GM20431 (cell line): ENCODE data around the gene HIGD1C.
"Not testable (repeated sequence)": the region's sequence is repeated elsewhere in the genome, so short reads cannot be mapped to it uniquely, and the experiment has no call there.

Experiments used
- in situ Hi-C: fragments of 300-500 bp; cut with MseI, MboI; formaldehyde crosslinking; loops from one replicate; pipeline ENCODE4 v1.15.0; 2020; ENCODE audit warnings: low sequenced_read_pairs; ENCODE audit not compliant: unreplicated experiment

The HIGD1C gene

DNA sequence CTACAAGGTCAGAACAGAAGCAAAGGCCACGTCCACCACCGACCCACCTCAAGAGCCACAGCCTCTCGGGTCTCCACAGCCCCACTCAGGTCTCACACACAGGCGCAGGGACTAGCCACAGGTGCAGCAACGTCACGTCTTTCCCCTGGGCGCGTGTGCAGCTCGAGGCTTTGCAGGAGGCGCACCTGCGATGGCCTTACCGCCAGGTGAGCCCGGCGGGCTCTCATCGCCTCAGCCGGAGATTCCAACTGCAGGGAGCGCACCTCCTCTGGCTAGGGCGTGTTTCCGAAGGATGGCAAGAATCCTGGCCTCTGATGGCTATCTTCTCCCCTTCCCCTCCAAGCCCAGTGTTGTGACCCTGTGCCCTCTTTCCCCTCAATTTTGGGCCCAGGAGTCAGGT, at the start of gene HIGD1C:
Gene HIGD1C, plus strand, starts transcription at position 35 of the 400 bp plus-strand sequence. CDS start 1,455 bp downstream, outside the sequence.
- in situ Hi-C loops: no loop called here

DNA sequence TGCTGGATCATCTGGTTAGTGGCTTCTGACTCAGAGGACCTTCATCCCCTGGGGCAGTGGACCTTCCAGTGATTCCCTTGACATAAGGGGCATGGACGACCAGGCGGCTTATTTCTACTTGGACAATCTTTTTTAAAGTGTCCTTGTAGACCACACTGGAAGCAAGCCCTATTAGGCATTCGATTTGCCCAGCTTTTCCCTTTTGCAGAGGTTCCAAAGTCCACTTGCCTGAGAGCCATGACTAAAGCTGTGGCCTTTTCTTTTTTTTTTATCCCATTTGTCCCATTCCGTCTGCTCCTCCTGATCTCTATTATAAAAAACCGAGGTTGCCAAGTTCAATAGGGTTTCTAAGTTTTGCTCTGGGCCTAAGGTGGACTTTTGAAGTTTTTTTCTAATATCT, 43.9 kb upstream of the HIGD1C start:
- in situ Hi-C loops: not testable (repeated sequence)

DNA sequence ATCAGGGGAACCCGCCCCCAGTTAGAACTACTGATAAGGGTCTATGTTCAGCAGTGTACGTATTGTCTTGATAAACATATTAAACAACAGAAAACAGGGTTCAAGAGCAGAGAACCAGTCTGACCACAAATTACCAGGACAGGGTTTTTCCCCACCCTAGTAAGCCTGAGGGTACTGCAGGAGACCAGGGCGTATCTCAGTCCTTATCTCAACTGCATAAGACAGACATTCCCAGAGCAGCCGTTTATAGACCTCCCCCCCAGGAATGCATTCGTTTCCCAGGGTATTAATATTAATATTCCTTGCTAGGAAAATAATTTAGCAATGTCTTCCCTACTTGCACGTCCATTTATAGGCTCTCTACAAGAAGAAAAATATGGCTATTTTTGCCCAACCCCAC, 40.0 kb upstream of the HIGD1C start:
- in situ Hi-C loops: not testable (repeated sequence)

DNA sequence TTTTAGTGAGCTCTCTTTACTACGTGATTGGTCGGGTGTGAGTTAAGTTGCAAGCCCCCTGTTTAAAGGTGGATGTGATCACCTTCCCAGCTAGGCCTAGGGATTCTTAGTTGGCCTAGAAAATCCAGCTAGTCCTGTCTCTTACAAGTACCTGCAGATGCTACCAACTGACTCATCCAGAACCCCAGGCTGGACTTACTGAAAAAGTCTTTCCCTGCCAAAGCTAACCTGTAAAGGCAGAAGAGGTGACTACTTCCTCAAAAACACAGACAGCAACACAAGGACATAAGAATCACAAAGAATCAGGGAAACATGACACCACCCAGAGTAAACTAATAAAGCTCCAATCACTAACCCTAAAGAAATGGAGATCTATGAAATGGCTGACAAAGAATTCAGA, 39.1 kb upstream of the HIGD1C start:
- in situ Hi-C loops: no loop called here

DNA sequence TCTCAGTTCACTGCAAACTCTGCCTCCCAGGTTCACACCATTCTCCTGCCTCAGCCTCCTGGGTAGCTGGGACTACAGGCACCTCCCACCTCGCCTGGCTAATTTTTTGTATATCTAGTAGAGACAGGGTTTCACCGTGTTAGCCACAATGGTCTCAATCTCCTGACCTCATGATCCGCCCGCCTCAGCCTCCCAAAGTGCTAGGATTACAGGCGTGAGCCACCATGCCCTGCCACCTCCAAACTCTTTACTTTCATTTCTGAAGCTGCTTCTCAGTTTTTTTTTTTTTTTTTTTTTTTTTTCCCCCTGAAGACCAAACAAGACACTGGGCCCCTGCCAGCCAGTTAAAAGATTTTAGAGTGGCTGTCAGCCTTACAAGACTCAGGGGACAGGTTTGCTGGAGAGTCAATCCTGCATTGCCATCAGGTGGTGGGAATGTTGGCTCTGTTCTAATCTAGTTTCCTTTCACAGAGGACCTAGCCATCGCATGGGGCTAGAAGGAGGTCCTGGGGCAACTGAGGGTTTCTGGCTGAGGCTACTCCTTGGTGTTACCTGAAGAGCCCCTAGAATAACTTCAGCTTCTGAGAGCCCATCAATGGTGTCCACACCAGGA, 37.4 kb upstream of the HIGD1C start:
- in situ Hi-C loops: no loop called here

DNA sequence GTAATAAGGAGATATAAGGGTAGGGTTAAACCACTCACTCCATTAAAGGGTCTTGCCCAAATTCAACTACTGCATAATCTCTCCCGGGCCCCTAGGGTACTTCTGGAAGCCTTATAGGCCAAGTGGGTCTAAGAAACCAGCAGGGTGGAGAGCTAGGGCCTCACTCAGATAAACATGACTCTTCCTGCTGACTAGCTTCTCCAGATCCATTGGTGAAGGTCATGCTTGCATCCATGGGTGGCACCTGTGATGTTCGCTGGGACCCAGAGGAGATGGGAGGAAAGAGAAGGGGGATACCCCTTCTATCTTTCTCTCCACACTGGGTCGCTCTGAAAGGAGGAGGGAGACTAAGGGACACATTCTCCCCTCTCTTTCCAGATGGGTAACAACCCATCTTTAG, 36.1 kb upstream of the HIGD1C start:
- in situ Hi-C loops: no loop called here

DNA sequence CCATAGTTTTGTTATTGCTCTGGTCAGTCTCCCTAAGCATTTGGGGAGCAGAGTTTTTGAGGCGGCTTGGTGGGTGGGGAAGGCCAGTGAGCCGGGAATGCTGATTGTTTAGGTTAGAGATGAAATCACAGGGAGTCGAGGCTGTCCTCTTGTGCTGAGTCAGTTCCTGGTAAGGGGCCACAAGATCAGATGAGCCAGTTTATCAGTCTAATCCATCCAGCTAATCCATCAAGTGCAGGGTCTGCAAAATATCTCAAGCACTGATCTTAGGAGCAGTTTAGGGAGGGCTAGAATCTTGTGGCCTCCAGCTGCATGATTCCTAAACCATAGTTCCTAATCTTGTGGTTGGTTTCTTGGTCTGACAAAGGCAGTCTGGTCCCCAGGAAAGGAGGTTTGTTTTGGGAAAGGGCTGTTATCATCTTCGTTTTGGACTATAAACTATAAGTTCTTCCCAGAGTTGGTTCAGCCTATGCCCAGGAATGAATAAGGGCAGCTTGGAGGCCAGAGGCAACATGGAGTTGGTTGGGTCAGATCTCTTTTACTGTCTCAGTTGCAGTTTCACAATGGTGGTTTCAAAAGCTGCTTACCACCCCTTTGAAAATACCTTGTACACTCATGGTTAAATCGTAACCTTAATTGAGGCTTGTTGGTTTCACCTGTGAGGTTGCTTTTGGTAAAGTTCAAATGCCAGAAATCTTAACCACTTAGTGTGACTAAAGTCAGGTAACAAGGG, 33.6 kb upstream of the HIGD1C start:
- in situ Hi-C loops: no loop called here

DNA sequence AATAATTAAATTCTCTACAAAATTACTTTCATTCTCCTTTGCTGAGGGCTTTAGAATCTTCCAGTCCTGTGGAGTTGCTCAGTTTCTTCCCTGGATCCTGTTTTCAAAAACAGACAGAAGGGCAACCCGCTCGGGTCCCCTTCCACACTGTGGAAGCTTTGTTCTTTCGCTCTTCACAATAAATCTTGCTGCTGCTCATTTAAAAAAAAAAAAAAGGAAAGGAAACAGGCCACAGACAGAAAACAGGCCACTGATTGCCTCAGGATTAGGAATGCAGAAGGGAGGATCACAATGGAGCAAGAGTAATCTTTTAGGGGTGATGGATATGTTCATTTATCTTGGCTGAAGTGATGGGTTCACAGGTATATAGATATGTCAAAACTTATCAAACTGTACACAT, 29.5 kb upstream of the HIGD1C start:
- in situ Hi-C loops: no loop called here

DNA sequence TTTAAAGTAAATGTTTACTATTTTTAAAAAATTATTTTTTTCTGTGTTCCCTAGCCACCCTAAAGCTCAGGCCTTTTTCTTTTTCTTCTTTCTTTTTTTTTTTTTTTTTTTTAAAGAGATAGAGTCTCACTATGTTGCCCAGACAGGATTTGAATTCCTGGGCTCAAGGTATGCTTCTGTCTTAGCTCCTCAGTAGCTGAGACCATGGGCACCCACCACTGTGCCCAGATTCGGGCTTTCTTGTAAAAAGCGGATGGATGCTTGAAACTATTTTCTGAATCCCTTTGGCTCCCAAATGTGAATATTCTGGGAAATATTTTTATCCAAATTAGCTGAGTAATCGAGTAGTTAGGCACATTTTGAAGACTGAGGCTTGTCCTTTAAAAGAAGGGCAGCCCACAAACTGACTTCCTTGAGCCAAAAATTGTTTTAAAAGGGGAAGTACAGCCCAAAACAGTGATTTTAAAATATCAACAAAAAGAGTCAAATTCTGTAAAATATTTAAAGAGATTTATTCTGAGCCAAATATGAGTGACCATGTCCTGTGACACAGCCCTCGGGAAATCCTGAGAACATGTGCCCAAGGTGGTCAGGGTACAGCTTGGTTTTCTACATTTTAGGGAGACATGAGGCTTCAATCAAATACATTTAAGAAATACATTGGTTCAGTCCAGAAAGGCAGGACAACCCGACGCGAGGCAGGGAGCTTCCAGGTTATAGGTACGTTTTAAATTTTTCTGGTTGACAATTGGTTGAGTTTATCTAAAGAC, 28.8 kb upstream of the HIGD1C start:
- in situ Hi-C loops: no loop called here

DNA sequence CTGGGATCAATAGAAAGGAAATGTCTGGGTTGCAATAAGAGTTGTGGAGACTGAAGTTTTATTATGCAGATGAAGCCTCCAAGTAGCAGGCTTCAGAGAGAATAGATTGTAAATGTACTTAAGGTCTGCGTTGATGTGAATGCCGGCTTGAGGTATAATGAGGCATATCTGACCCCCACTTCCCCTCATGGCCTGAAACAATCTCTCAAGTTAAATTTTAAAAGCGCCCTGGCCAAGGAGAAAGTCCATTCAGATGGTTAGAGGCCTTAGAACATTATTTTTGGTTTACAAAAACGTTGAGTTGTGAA, 28.3 kb upstream of the HIGD1C start:
- in situ Hi-C loops: no loop called here

DNA sequence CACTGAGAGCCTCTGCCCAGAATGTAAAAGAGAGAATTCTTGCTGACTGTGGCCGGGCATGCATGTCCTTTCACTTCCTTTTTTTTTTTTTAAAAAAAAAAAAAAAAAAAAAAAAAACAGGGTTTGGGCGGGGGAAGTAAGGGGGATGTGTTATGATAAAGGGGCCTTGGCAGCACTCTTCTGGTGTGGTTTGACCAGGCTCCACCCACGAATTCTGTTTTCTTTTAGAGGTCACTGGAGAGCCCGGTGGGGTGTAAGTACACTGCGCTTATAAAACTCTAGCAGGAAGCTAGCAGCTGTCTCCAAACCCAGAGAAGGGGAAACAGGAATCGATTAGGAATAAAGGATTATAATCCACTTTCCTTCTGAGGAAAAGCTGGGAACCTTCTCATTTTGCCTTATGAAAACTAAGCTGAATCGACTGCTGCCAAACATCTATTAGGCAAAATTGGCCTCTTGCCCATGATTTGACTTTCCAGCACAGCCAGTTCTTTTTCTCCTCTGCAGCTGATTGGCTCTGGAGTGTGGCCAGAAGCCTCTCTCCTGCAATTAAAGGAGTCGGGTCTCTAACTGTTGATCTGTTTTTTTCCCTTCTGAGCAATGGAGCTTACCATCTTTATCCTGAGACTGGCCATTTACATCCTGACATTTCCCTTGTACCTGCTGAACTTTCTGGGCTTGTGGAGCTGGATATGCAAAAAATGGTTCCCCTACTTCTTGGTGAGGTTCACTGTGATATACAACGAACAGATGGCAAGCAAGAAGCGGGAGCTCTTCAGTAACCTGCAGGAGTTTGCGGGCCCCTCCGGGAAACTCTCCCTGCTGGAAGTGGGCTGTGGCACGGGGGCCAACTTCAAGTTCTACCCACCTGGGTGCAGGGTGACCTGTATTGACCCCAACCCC, 27.7 kb upstream of the HIGD1C start:
- in situ Hi-C loops: no loop called here

DNA sequence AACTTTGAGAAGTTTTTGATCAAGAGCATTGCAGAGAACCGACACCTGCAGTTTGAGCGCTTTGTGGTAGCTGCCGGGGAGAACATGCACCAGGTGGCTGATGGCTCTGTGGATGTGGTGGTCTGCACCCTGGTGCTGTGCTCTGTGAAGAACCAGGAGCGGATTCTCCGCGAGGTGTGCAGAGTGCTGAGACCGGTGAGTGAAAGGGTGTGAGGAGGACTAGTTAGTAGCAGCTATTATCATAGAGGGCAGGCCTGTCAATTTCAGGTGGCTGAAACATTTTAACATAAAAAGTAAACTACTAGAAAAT, 27.0 kb upstream of the HIGD1C start:
- in situ Hi-C loops: no loop called here

DNA sequence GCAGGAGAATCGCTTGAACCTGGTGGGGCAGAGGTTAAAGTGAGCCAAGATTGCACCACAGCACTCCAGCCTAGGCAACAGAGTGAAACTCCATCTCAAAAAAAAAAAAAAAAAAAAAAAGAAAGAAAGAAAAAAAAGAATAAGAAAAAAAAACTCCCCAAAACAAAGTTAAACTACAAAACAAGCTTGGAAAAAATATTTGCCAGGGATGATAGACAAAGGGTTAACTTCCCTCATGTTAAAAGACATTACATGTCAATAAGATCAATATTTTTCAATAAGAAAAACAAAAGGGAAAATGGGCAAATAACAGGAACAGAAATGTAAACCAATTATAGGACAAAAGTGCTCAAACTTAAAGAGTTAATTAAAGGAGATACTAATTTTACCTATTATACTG, 26.4 kb upstream of the HIGD1C start:
- in situ Hi-C loops: no loop called here

DNA sequence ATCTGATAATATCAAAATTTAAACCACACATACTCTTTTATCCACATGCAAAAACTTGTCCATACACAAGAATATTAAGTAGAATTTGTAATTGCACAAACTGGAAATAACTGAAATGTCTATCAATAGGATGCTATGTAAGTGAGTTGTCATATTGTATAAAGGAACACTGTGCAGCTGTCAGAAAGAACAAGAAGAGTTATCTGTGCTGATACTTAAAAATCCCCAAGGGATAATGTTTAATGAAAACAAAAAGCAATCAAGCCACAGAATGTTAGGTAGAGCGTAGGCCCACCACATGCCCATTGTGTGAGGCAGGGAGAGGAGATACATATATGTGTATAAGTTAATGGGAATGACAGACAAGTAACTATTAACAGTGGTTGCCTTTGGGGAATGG, 25.9 kb upstream of the HIGD1C start:
- in situ Hi-C loops: no loop called here

DNA sequence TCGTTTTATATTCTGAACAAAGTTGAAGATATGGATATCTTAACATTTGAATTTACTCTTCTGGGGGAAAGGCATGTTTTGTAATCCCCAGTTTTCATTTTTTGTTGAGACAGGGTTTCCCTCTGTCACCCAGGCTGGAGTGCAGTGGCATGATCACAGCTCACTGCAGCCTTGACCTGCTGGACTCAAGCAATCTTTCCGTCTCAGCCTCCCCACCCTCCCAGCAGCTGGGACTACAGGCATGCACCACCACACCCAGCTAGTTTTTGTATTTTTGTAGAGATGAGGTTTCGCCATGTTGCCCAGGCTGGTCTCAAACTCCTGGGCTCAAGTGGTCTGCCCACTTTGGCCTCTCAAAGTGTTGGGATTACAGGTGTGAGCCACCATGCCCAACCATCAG, 25.4 kb upstream of the HIGD1C start:
- in situ Hi-C loops: not testable (repeated sequence)

DNA sequence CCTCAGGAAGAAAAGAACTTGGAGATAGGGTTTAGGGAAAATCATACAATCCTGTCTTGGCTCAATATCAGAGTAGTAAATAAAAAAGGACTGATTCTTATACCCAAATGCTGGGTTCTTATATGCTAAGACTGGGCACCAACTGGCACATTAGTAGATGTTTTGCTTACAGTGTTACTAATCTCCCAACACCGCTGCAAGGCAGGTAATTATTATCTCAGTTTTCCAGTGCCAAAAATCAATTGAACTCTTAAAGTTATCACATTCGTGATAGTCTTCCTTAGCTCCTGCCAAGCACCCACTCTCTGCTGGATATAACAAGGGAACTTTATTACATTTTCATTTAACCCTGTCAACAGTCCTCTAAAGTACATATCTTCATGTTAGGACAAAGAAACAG, 25.0 kb upstream of the HIGD1C start:
- in situ Hi-C loops: no loop called here

DNA sequence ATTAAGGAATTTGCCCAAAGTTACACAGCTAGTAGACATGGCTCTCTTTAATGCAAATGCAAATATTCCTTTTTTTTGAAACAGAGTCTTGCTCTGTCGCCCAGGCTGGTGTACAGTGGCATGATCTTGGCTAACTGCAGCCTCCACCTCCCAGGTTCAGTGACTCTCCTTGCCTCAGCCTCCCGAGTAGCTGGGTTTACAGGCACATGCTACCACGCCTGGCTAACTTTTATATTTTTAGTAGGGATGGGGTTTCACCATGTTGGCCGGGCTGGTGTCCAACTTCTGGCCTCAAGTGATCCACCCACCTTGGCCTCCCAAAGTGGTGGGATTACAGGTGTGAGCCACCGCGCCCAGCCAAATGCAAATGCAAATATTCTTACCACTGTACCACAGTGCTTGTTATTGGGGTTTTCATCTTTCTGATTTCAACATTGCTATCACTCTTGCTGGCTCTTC, 24.5 kb upstream of the HIGD1C start:
- in situ Hi-C loops: no loop called here

DNA sequence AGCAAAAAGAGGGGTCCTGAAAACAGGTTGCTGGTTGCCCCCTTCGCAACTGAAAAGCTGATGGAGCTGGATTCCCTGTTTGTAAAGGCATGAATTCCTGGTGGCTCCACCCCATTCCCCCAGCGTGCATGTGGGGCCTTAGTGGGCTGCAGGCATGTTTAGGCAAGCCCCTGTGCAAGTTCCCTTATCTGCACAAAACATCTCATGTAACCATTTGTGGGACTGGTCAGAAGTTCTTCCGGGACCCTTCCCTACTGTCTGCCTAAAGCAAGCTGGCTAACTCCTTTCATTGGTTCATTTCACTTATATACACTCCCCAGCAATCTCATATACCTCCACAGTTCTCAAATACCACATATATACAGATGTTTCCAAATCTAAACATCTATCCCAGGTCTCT, 24.0 kb upstream of the HIGD1C start:
- in situ Hi-C loops: no loop called here

DNA sequence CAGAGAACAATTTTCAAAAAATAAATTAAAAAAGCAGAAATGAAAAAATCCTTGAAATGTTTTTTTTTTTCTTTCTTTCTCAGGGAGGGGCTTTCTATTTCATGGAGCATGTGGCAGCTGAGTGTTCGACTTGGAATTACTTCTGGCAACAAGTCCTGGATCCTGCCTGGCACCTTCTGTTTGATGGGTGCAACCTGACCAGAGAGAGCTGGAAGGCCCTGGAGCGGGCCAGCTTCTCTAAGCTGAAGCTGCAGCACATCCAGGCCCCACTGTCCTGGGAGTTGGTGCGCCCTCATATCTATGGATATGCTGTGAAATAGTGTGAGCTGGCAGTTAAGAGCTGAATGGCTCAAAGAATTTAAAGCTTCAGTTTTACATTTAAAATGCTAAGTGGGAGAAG, 22.5 kb upstream of the HIGD1C start:
- in situ Hi-C loops: no loop called here

DNA sequence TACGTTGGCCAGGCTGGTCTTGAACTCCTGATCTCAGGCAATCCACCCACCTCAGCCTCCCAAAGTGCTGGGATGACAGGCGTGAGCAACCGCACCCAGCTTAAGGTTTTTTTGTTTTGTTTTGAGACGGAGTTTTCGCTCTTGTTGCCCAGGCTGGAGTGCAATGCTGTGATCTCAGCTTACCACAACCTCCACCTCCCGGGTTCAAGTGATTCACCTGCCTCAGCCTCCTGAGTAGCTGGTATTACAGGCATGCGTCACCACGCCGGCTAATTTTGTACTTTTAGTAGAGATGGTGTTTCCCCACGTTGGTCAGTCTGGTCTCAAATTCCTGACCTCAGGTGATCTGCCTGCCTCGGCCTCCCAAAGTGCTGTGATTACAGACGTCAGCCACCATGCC, 21.9 kb upstream of the HIGD1C start:
- in situ Hi-C loops: not testable (repeated sequence)
